ENCODE results near the gene RNASE13.

The RNASE13 gene

GRCh38 chr14:21068521-21069387 lies 34.1 kb upstream of the RNASE13 start:
- peaks cover 2% of the 10 kb centered on the region for H3K79me2 ChIP-seq
- peaks cover 25% of the 10 kb centered on the region for H3K4me1 ChIP-seq
- H3K36me3 ChIP-seq (ENCODE audit: control insufficient read depth, insufficient read depth, low read length) = no peaks in the 10 kb centered on the region
- no peaks in the 10 kb centered on the region for H3K27me3 ChIP-seq (ENCODE audit: control insufficient read depth, insufficient read depth, low read length)
- H3K27ac ChIP-seq = peak overlapping the region; percentile 61
- TF ChIP-seq CTCF (IDR thresholded peaks at IDR 0.05) = peak; percentile 79
- H3K4me3 ChIP-seq (ENCODE audit: low read depth, low read length) = peak overlapping the region; percentile 4
- H2AFZ ChIP-seq = peak overlapping the region; percentile 94
- H3K4me2 ChIP-seq (ENCODE audit: low read length) = peak overlapping the region; percentile 96
- H3K9me3 ChIP-seq (ENCODE audit: control insufficient read depth, low read length) = no peaks in the 10 kb centered on the region
- H3K9ac ChIP-seq = no peak overlapping the region

DNA sequence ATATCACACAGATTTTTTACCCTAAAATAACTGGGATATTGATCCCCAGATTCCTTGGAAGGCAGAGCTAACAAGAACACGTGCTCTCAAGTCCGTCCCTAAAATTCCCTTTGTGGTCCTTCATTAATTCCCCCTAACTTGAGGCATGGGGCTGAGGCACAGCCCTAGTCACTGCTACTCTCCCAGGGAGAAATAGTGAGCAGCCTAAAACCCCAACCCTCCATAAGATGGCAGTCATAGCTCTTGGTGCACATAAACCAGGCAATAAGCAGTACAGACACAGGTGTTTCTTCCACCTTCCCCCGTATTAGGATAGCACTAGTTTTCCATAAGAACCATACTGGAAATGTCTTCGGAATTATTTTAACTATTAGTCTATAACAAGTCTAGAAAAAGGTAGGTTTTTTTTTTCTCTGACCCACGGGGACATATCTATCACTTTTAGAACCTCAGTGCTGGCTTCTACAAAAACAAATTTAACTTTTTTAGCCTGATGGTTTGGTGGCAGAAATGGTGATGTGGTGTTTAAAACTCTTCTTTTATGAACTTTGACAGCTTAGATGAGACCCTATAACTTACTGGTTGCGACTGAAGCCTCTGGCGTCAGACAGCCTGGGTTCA lies 32.4 kb upstream of the RNASE13 start:
- Histone ChIP-seq H3K4me1 (peaks cover 20% of the 10 kb centered on the region), H3K79me2 (peaks cover under 1% of the 10 kb centered on the region), H3K27me3 (ENCODE audit: control insufficient read depth, insufficient read depth, low read length) (no peaks in the 10 kb centered on the region), H3K9ac (no peak overlapping the region), H3K4me3 (ENCODE audit: low read depth, low read length) (no peak overlapping the region), H3K27ac (no peak overlapping the region), H3K4me2 (ENCODE audit: low read length) (no peak overlapping the region), H3K9me3 (ENCODE audit: control insufficient read depth, low read length) (no peaks in the 10 kb centered on the region), H2AFZ (no peak overlapping the region), H3K36me3 (ENCODE audit: control insufficient read depth, insufficient read depth, low read length) (no peaks in the 10 kb centered on the region)
- peak; percentile 16 for TF ChIP-seq CTCF (IDR thresholded peaks at IDR 0.05)

- no peaks in the 10 kb centered on the region for H3K36me3 ChIP-seq (ENCODE audit: control insufficient read depth, insufficient read depth, low read length)
- no peak overlapping the region for H3K4me2 ChIP-seq (ENCODE audit: low read length)
- TF ChIP-seq CTCF (IDR thresholded peaks at IDR 0.05) = no peak
- no peak overlapping the region for H3K27ac ChIP-seq
- peaks cover 3% of the 10 kb centered on the region for H3K4me1 ChIP-seq
- H3K79me2 ChIP-seq = no peaks in the 10 kb centered on the region
- no peaks in the 10 kb centered on the region for H3K27me3 ChIP-seq (ENCODE audit: control insufficient read depth, insufficient read depth, low read length)
- no peak overlapping the region for H3K9ac ChIP-seq
- H3K9me3 ChIP-seq (ENCODE audit: control insufficient read depth, low read length) = no peaks in the 10 kb centered on the region
- H2AFZ ChIP-seq = no peak overlapping the region
- no peak overlapping the region for H3K4me3 ChIP-seq (ENCODE audit: low read depth, low read length)
Measured at GRCh38 chr14:21063479-21063878, 28.9 kb upstream of the RNASE13 start.

- no peak overlapping the region for H3K4me2 ChIP-seq (ENCODE audit: low read length)
- H3K36me3 ChIP-seq (ENCODE audit: control insufficient read depth, insufficient read depth, low read length) = no peaks in the 10 kb centered on the region
- H3K9ac ChIP-seq = no peak overlapping the region
Measured at GRCh38 chr14:21061347-21061668, 26.7 kb upstream of the RNASE13 start.

More at GRCh38 chr14:21061347-21061668, 26.7 kb upstream of the RNASE13 start:
- Histone ChIP-seq H3K4me1 (no peaks in the 10 kb centered on the region), H3K27ac (no peak overlapping the region), H3K79me2 (no peaks in the 10 kb centered on the region), H3K27me3 (ENCODE audit: control insufficient read depth, insufficient read depth, low read length) (no peaks in the 10 kb centered on the region), H3K4me3 (ENCODE audit: low read depth, low read length) (no peak overlapping the region), H3K9me3 (ENCODE audit: control insufficient read depth, low read length) (no peaks in the 10 kb centered on the region), H2AFZ (no peak overlapping the region)
- no peak for TF ChIP-seq CTCF (IDR thresholded peaks at IDR 0.05)
